Effector memory CD8-positive, alpha-beta T cell (primary cell): ENCODE data around the gene TMEM135.
A peak's percentile ranks its signal among the peaks of the same experiment; 100 is the strongest.
"Not testable (repeated sequence)": the region's sequence is repeated elsewhere in the genome, so short reads cannot be mapped to it uniquely, and the experiment has no call there.

Experiments used
- ATAC-seq: fragments of 150-1000 bp; cut with Tn5 transposase; replicated peaks from 2 replicates; pipeline ENCODE4 v1.10.0; 2021; ENCODE audit warnings: mild to moderate bottlenecking, moderate library complexity
- DNase-seq, 3 experiments: peaks; one replicate each; pipeline ENCODE4 v3.0.0; 2021
- H3K27ac Mint-ChIP-seq, 2 donors: one replicate each; pipeline ENCODE4 v1.8.0; 2022; ENCODE audit warnings: mild to moderate bottlenecking in 2 of 2, mixed read lengths in 2 of 2, moderate library complexity in 2 of 2
- H3K27me3 Mint-ChIP-seq, 2 donors: one replicate each; pipeline ENCODE4 v1.8.0; 2022; ENCODE audit warnings: mixed read lengths in 2 of 2
- H3K36me3 Mint-ChIP-seq: one replicate; pipeline ENCODE4 v1.8.0; 2022; ENCODE audit warnings: mild to moderate bottlenecking, moderate library complexity, mixed read lengths; ENCODE audit not compliant: insufficient read depth
- H3K4me1 Mint-ChIP-seq, 2 donors: one replicate each; pipeline ENCODE4 v1.8.0; 2022; ENCODE audit warnings: low read depth in 2 of 2, mixed read lengths in 2 of 2
- H3K4me3 Mint-ChIP-seq, 2 donors: one replicate each; pipeline ENCODE4 v1.8.0; 2022; ENCODE audit warnings: mild to moderate bottlenecking in 2 of 2, mixed read lengths in 2 of 2, moderate library complexity in 2 of 2
- H3K9me3 Mint-ChIP-seq, 2 donors: one replicate each; pipeline ENCODE4 v1.8.0; 2022; ENCODE audit warnings: mixed read lengths in 2 of 2

TMEM135 gene

GRCh38 chr11:87144252-87144651, 106.5 kb downstream of the TMEM135 start:
- no peak for ATAC-seq
- Mint-ChIP-seq H3K4me1 (peaks cover 12 to 28% of the 10 kb centered on the region in 2 donors), H3K9me3 (peaks cover 0 to 2% of the 10 kb centered on the region in 2 donors), H3K27ac (no peak overlapping the region), H3K27me3 (no peaks in the 10 kb centered on the region), H3K36me3 (no peaks in the 10 kb centered on the region), H3K4me3 (no peak overlapping the region)
- DNase-seq, result no peak

DNA sequence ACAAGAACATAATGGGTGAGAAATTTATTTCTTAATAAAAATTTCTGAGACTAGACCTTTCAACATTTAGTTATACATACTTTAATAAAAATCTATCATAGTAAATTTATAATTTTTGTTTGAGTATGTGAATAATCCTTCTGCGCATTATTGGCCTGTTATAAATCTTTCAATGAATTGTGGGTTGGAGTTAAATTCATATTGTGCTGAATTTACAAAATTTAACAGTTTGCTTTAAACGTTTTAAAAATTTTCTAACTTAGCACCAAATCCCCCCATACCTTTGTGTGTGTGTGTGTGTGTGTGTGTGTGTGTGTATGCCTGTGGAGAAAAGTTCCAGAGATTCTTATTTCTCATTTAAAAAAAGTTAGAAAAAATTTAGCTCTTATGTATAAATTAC, 111.0 kb downstream of the TMEM135 start:
- Mint-ChIP-seq H3K4me1 (peaks cover 10 to 28% of the 10 kb centered on the region in 2 donors), H3K9me3 (no peaks in the 10 kb centered on the region), H3K27me3 (no peaks in the 10 kb centered on the region), H3K36me3 (peaks cover 3% of the 10 kb centered on the region), H3K4me3 (no peak overlapping the region), H3K27ac (no peak overlapping the region)
- no peak for DNase-seq
- ATAC-seq, result no peak

GRCh38 chr11:87149782-87150181, 112.0 kb downstream of the TMEM135 start:
- not testable (repeated sequence) for H3K27ac Mint-ChIP-seq, H3K4me3 Mint-ChIP-seq, ATAC-seq, H3K36me3 Mint-ChIP-seq, H3K27me3 Mint-ChIP-seq, DNase-seq, H3K9me3 Mint-ChIP-seq
- H3K4me1 Mint-ChIP-seq, result peaks cover 11 to 34% of the 10 kb centered on the region in 2 donors

DNA sequence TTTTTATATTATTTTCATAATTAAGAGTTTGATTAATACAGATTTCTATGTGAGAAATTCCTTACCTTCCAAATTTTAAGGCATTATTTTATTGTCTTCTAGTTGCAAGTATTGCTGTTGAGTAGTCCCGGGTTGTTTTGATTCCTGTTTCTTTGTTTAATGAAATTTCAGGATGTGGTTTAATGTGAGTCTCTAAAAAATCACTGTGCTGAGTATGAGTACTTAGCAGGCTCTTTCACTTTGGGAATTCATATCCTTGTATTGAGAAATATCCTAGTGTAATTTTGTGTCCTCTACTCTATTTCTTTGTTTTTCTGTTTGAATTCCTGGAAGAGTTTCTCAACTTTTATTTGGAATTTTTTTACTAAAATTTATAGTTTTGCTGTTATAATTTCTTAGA, 113.2 kb downstream of the TMEM135 start:
- no peaks in the 10 kb centered on the region for H3K27me3 Mint-ChIP-seq
- H3K4me3 Mint-ChIP-seq, result no peak overlapping the region
- H3K4me1 Mint-ChIP-seq, result peaks cover 6 to 25% of the 10 kb centered on the region in 2 donors
- no peaks in the 10 kb centered on the region for H3K9me3 Mint-ChIP-seq
- ATAC-seq, result no peak
- H3K36me3 Mint-ChIP-seq, result peaks cover 3% of the 10 kb centered on the region
- no peak for DNase-seq
- no peak overlapping the region for H3K27ac Mint-ChIP-seq

DNA sequence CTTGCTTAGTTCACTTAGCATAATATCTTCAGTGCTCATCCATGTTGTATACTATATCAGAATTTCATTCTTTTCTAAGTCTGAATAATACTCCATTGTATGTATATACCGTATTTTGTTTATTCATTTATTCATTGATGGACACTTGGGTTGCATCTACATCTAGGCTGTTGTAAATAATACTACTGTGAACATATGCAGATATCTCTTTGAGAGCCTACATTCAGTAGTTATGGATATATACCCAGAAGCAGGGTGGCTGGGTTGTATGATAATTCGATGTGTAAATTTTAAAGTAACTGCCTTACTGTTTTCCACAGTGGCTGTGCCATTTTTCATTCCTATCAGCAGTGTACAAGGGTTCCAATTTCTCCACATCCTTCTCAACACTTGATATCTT, 116.5 kb downstream of the TMEM135 start:
- Mint-ChIP-seq H3K27ac (no peak overlapping the region), H3K27me3 (no peaks in the 10 kb centered on the region), H3K36me3 (peaks cover 3% of the 10 kb centered on the region), H3K4me3 (no peak overlapping the region), H3K9me3 (no peaks in the 10 kb centered on the region), H3K4me1 (peaks cover 8 to 22% of the 10 kb centered on the region in 2 donors)
- no peak for DNase-seq
- ATAC-seq, result no peak

- ATAC-seq (no peak), DNase-seq (no peak)
- no peaks in the 10 kb centered on the region for H3K9me3 Mint-ChIP-seq
- H3K27ac Mint-ChIP-seq, result peak overlapping the region in 1 of 2 donors; percentile 18
- peaks cover 7 to 15% of the 10 kb centered on the region in 2 donors for H3K4me1 Mint-ChIP-seq
- H3K4me3 Mint-ChIP-seq, result no peak overlapping the region
- no peaks in the 10 kb centered on the region for H3K27me3 Mint-ChIP-seq
- peaks cover 6% of the 10 kb centered on the region for H3K36me3 Mint-ChIP-seq
Observed at GRCh38 chr11:87156970-87157369, 119.2 kb downstream of the TMEM135 start.

- not testable (repeated sequence) for DNase-seq, H3K27me3 Mint-ChIP-seq, H3K4me3 Mint-ChIP-seq, H3K27ac Mint-ChIP-seq, ATAC-seq, H3K9me3 Mint-ChIP-seq, H3K36me3 Mint-ChIP-seq
- H3K4me1 Mint-ChIP-seq, result peaks cover 11 to 36% of the 10 kb centered on the region in 2 donors
Observed at GRCh38 chr11:87169076-87169475, 131.3 kb downstream of the TMEM135 start.

- peaks cover 13 to 38% of the 10 kb centered on the region in 2 donors for H3K4me1 Mint-ChIP-seq
- H3K4me3 Mint-ChIP-seq, result peak overlapping the region in 1 of 2 donors; percentile 27
- peak overlapping the region; percentile 25 to 81 for H3K27ac Mint-ChIP-seq
- no peaks in the 10 kb centered on the region for H3K9me3 Mint-ChIP-seq
- ATAC-seq (peak; percentile 88), DNase-seq (no peak)
- peaks cover 6% of the 10 kb centered on the region for H3K36me3 Mint-ChIP-seq
- no peaks in the 10 kb centered on the region for H3K27me3 Mint-ChIP-seq
Observed at GRCh38 chr11:87173185-87174039, 135.7 kb downstream of the TMEM135 start.

DNA sequence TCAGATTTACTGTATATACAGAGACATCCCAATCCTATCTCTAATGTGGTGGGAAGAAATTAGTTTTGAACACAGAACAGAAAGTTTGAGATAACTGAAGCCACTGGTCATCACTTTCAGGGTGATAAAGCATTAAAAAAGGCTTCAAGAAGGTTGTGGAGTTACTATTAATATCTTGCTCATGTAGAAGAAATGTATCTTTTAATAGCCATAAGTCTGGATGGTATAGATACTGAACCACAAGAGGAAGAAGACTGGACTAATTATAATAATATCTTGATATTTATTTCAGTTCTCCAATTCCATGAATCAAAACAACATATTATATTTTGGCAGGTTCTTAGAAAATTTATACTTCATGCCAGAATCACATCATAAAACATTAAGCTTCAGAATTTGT, 137.1 kb downstream of the TMEM135 start:
- no peaks in the 10 kb centered on the region for H3K9me3 Mint-ChIP-seq
- DNase-seq (no peak), ATAC-seq (no peak)
- peaks cover 6% of the 10 kb centered on the region for H3K36me3 Mint-ChIP-seq
- H3K4me3 Mint-ChIP-seq, result no peak overlapping the region
- H3K4me1 Mint-ChIP-seq, result peaks cover 13 to 30% of the 10 kb centered on the region in 2 donors
- H3K27ac Mint-ChIP-seq, result peak overlapping the region in 1 of 2 donors; percentile 81
- H3K27me3 Mint-ChIP-seq, result no peaks in the 10 kb centered on the region

DNA sequence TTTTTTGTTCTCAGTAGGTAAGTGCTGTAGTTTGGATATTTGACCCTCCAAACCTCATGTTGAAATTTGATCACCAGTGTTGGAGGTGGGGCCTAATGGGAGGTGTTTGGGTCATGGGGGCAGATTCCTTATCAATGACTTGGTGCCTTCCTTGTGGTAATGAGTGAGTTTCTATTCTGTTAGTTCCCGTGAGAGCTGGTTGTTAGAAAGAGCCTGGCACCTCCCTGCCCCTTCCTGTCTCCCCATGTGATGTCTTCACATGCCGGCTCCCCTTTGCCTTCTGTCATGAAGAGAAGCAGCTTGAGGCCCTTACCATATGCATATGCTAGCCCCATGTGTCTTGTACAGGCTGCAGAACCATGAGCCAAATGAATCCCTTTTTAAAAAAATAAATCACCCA, 138.3 kb downstream of the TMEM135 start:
- peaks cover 6% of the 10 kb centered on the region for H3K36me3 Mint-ChIP-seq
- no peak for ATAC-seq
- peak overlapping the region in 1 of 2 donors; percentile 20 for H3K27ac Mint-ChIP-seq
- H3K27me3 Mint-ChIP-seq, result no peaks in the 10 kb centered on the region
- H3K4me1 Mint-ChIP-seq, result peaks cover 8 to 25% of the 10 kb centered on the region in 2 donors
- H3K9me3 Mint-ChIP-seq, result no peaks in the 10 kb centered on the region
- no peak for DNase-seq
- H3K4me3 Mint-ChIP-seq, result no peak overlapping the region

GRCh38 chr11:87179621-87180020, 141.9 kb downstream of the TMEM135 start:
- Mint-ChIP-seq H3K9me3 (no peaks in the 10 kb centered on the region), H3K27ac (no peak overlapping the region), H3K27me3 (no peaks in the 10 kb centered on the region), H3K4me3 (no peak overlapping the region), H3K4me1 (peaks cover 0 to 9% of the 10 kb centered on the region in 2 donors), H3K36me3 (peaks cover 6% of the 10 kb centered on the region)
- no peak for DNase-seq
- ATAC-seq, result no peak

GRCh38 chr11:87180742-87181141, 143.0 kb downstream of the TMEM135 start:
- no peak overlapping the region for H3K27ac Mint-ChIP-seq
- no peak for DNase-seq
- H3K27me3 Mint-ChIP-seq, result no peaks in the 10 kb centered on the region
- peaks cover 3 to 13% of the 10 kb centered on the region in 2 donors for H3K4me1 Mint-ChIP-seq
- ATAC-seq, result no peak
- H3K36me3 Mint-ChIP-seq, result peaks cover 2% of the 10 kb centered on the region
- H3K4me3 Mint-ChIP-seq, result no peak overlapping the region
- no peaks in the 10 kb centered on the region for H3K9me3 Mint-ChIP-seq

GRCh38 chr11:87181143-87181542, 143.4 kb downstream of the TMEM135 start:
- no peaks in the 10 kb centered on the region for H3K9me3 Mint-ChIP-seq
- no peaks in the 10 kb centered on the region for H3K27me3 Mint-ChIP-seq
- ATAC-seq (no peak), DNase-seq (no peak)
- H3K36me3 Mint-ChIP-seq, result no peaks in the 10 kb centered on the region
- H3K27ac Mint-ChIP-seq, result no peak overlapping the region
- peaks cover 3 to 13% of the 10 kb centered on the region in 2 donors for H3K4me1 Mint-ChIP-seq
- H3K4me3 Mint-ChIP-seq, result no peak overlapping the region

DNA sequence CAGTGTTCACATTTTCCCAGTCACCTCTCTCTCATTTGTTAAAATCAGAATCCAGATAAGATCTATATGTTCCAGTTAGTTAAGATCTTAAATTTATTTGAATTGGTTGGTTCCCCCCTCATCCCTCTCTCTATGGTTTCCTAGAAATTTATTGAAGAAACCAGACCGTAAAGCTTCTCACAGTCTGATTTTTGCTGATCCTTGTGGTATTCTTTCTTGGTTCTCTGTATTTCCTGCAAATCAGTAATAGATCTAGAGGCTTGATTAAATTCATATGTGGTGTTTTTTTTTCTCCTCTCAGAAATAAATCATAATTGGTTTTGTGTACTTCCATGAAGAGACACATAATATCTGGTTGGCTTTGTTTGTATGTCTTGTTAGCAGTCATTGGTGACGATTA, 147.5 kb downstream of the TMEM135 start:
- H3K4me1 Mint-ChIP-seq, result peaks cover 3 to 9% of the 10 kb centered on the region in 2 donors
- no peaks in the 10 kb centered on the region for H3K27me3 Mint-ChIP-seq
- no peaks in the 10 kb centered on the region for H3K9me3 Mint-ChIP-seq
- no peak overlapping the region for H3K4me3 Mint-ChIP-seq
- H3K27ac Mint-ChIP-seq, result no peak overlapping the region
- no peaks in the 10 kb centered on the region for H3K36me3 Mint-ChIP-seq
- DNase-seq (no peak), ATAC-seq (no peak)
